ENCODE measurements around the gene MTG1.

The MTG1 gene

DNA sequence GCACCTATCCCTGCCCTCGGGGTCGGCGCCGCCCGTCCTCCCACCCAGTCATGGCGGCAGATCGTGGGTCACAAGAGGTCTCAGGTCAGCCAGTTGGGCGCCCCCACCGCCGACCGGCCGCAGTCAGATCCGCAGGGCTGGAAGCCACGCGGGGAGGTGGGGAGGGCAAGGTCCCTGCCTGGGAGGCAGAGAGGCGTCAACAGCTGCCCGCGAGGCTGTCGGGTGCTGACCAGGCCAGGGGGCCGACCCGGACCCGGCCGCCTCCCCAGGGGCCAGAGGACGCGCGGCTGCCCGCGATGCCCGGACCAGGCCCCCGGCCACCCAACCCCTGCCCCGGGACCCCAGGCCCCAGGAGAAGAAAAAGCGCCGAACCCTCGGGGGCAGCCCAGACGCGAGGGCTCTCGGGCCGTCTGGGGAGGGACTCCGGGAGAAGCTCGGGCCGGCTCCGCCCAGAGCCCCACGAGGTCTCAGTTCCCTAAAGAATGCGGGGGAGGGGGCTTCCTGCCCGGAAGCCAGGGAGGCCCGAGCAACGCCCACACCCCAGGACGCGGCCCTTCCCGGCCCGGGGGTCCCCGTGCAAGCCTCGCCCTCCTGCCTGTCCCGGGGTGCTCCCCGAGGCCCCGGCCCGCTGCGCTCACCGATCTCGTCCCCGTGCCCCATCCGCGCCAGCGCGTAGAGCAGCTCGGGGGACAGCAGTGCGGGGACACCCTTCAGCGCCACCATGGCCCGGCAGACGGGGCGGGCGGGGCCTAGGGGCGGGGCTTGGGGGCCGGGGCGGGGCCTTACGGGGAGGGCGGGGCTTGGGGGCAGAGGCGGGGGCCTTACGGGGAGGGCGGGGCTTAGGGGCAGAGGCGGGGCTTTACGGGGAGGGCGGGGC is 36.4 kb upstream of the MTG1 start, which contains the start of gene FUOM:
Gene FUOM (minus strand): TSS at position 735 of the 877 bp plus-strand sequence. CDS start 12 bp downstream, at position 723.
- H3K36me3 ChIP-seq, result peaks cover 3 to 32% (median 21%) of the 10 kb centered on the region in 11 experiments; a peak in 21 of 22 replicates
- peak within 1 kb of the TSS; percentile 81 to 94 (median 91) for H3K27ac ChIP-seq
- H3K27me3 ChIP-seq, result no peaks in the 10 kb centered on the region
- no peak for TF ChIP-seq Cebpa-rat (IDR thresholded peaks at IDR 0.05)
- H3K9me3 ChIP-seq (replicated peaks in 1 of 11), result no peaks in the 10 kb centered on the region
- peak within 1 kb of the TSS; percentile 84 to 94 (median 92) for H3K9ac ChIP-seq
- H3K4me2 ChIP-seq, result peak within 1 kb of the TSS; percentile 99 to 100 (median 100)
- H4K20me1 ChIP-seq, result peaks cover 10 to 44% (median 32%) of the 10 kb centered on the region in 11 experiments; a peak in 16 of 22 replicates
- H3K4me3 ChIP-seq, result peak within 1 kb of the TSS; percentile 64 to 85 (median 76)
- peaks cover 43 to 49% (median 47%) of the 10 kb centered on the region in 10 experiments for H3K4me1 ChIP-seq

DNA sequence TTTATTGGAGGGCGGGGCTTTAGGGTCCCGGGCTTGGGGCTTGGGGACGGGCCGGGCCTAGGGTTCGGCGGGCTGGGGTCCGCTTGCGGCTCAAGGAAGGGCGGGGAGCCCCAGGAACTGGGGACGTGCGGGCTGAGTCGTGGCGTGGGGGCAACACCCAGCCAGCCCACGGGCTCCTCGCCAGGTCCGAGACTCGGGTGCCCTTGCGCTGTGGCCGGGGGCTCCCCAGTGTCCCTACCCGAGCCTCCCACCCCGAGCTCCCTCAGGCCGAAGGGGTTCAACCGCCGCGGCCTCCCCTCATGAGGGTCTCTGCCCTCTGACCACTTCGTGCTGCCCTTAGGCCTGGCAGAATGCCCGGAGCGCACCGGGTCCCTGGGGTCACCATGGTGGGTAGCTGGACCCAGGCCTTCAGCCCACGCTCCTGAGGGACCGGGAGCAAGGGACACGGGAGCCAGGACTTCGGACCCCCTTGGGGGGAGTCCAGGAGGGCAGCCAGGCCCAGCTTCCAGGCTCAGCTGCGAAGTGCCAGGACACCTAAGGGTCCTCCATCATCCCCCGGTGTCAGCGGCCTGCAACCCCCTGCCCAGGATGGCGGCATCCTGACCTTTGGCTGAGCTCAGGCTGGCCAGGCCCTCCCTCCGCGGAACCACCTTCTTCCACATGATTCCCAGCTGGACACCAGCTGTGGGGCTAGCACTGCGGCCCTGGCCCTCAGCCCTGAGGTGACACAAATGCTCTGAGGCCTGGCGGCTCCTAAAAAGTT is 35.6 kb upstream of the MTG1 start:
- Histone ChIP-seq H3K4me3 (no peak overlapping the region), H3K9me3 (replicated peaks in 1 of 11) (no peaks in the 10 kb centered on the region), H3K4me2 (no peak overlapping the region), H3K27ac (no peak overlapping the region), H3K4me1 (peaks cover 49 to 54% (median 52%) of the 10 kb centered on the region in 10 experiments), H3K9ac (no peak overlapping the region; a peak in 1 of 22 replicates), H3K27me3 (no peaks in the 10 kb centered on the region), H3K36me3 (peaks cover 10 to 41% (median 29%) of the 10 kb centered on the region in 11 experiments; a peak in 21 of 22 replicates), H4K20me1 (peaks cover 6 to 36% (median 32%) of the 10 kb centered on the region in 11 experiments; a peak in 16 of 22 replicates)
- TF ChIP-seq Cebpa-rat (IDR thresholded peaks at IDR 0.05), result no peak

DNA sequence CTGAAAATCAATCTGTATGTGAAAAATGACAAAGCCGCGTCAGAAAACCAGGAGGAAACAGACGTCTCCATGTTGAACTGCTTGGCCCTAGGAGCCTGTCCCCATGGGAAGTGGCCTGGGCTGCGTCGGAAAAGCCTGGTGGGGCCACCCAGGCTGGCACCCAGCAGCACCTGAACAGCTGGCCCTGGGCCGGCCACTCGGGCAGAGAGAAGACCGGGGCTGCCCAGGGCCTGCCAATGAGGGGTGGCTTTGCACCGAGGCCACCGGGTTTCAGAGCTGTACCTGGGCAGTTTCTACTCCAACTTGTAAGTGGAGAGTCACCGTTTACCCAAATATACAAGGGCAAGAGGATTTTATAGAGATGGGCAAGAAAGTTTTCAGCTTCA is 35.0 kb upstream of the MTG1 start:
- Histone ChIP-seq H3K9me3 (replicated peaks in 1 of 11) (no peaks in the 10 kb centered on the region), H3K4me2 (no peak overlapping the region), H3K36me3 (peaks cover 16 to 46% (median 34%) of the 10 kb centered on the region in 11 experiments), H3K27me3 (no peaks in the 10 kb centered on the region), H3K9ac (no peak overlapping the region), H3K27ac (no peak overlapping the region), H4K20me1 (peaks cover 6 to 31% (median 28%) of the 10 kb centered on the region in 11 experiments; a peak in 16 of 22 replicates), H3K4me1 (peaks cover 49 to 54% (median 52%) of the 10 kb centered on the region in 10 experiments), H3K4me3 (no peak overlapping the region)
- no peak for TF ChIP-seq Cebpa-rat (IDR thresholded peaks at IDR 0.05)

DNA sequence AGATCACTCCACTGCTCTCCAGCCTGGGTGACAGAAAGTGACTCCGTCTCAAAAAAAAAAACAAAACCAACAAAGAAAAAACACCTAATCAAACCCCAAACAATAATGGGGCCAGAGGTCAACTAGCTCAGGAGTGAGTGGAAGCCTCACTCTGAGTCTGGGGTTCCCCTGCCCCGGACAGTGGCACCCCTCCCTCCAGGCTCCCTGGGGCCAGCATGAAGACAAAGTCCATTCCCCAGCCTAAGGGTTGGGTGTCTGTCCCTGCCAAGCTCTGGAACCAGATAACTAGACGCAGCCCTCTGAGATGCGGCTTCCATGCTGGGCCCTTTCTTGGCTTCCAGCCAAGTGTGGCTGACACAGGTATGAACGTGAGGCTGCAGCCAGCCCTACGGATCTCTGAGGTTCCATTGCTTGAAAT is 34.4 kb upstream of the MTG1 start:
- Histone ChIP-seq H3K4me3 (no peak overlapping the region), H3K9me3 (replicated peaks in 1 of 11) (no peaks in the 10 kb centered on the region), H3K4me1 (peaks cover 45 to 48% (median 47%) of the 10 kb centered on the region in 10 experiments), H3K27me3 (no peaks in the 10 kb centered on the region), H3K9ac (no peak overlapping the region), H3K27ac (no peak overlapping the region), H3K36me3 (peaks cover 22 to 46% (median 36%) of the 10 kb centered on the region in 11 experiments), H4K20me1 (peaks cover 6 to 24% (median 21%) of the 10 kb centered on the region in 11 experiments; a peak in 16 of 22 replicates), H3K4me2 (no peak overlapping the region)
- TF ChIP-seq Cebpa-rat (IDR thresholded peaks at IDR 0.05), result no peak

DNA sequence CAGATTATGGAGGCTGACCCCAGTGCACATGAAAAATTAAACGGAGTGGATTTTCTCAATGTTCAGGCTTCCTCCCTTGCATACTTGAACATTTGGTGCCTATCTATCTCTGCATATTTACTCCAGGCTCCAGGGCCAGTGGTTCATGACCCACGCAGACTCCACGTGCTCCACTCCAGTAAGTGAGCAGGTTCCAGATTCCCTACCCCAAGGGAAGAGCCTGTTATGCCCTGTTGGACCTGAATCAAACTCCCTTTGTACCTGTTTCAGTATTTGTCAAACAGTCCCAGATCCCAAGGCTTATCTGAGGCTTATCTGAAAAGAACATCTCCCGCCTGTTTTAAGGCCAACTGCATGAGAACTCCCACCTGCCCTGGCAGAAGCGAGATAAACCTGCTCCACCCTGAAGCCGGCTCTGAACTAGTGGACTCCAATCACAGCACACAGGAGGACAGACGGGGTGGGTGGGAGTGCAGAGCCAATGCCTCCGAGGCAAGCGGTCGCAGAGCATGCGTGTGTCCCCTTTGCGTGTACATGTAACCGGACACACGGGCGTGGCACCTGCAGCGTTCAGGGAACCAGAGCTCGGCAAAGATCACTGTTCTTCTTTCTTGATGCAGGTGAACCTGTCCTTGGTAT is 33.9 kb upstream of the MTG1 start:
- H3K4me1 ChIP-seq, result peaks cover 39 to 43% (median 42%) of the 10 kb centered on the region in 10 experiments
- H3K36me3 ChIP-seq, result peaks cover 27 to 46% (median 36%) of the 10 kb centered on the region in 11 experiments
- H3K27ac ChIP-seq, result no peak overlapping the region
- H4K20me1 ChIP-seq, result peaks cover 3 to 19% (median 17%) of the 10 kb centered on the region in 11 experiments; a peak in 16 of 22 replicates
- no peaks in the 10 kb centered on the region for H3K9me3 ChIP-seq (replicated peaks in 1 of 11)
- no peak overlapping the region for H3K4me2 ChIP-seq
- no peak for TF ChIP-seq Cebpa-rat (IDR thresholded peaks at IDR 0.05)
- no peak overlapping the region for H3K9ac ChIP-seq
- H3K4me3 ChIP-seq, result no peak overlapping the region
- H3K27me3 ChIP-seq, result no peaks in the 10 kb centered on the region

DNA sequence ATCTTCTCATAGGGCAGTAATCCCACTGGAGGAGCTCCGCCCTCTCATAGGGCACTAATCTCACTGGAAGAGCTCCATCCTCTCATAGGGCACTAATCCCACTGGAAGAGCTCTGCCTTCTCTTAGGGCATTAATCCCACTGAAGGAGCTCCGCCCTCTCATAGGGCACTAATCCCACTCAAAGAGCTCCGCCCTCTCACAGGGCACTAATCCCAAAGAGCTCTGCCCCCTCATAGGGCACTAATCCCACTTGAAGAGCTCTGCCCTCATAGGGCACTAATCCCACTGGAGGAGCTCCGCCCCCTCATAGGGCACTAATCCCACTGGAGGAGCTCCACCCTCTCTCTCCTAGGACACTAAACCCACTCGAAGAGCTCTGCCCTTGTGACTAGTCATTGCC is 32.7 kb upstream of the MTG1 start:
- H3K4me1 ChIP-seq, result peaks cover 28 to 32% (median 30%) of the 10 kb centered on the region in 10 experiments
- H3K4me2 ChIP-seq, result peak overlapping the region; percentile 54 to 77 (median 60)

DNA sequence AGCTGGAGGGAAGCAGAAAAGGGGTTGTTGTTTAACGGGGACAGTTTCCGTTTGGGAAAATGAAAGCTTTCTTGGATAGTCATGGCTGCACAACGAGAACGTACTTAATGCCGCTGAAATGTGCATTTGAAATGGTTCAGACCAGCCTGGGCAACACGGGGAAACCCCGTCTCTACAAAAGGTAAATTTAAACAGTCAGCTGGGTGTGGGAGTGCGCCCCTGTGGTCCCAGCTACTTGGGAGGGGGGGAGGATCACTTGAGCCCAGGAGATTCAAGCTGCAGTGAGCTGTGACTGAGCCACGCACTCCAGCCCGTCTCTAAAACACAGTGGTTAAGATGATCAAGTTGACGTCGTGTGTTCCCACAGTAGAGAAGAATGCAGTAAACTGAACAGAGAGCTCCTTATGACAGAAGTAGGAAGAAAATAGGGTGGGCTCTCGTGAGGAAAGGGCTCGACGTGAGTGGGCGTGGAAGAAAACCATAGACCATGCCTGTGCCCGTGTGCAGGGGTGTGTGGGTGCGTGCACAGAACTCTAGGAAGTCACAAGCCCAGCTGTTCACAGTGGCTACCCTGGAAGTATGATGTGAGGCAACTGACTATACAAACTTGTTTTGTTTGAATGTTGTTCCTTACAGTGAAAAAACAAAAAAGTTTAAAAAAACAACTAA is 32.0 kb upstream of the MTG1 start:
- H3K27ac ChIP-seq, result peak overlapping the region in 9 of 11 experiments; percentile 2 to 50 (median 25); a peak in 12 of 22 replicates
- H3K4me3 ChIP-seq, result no peak overlapping the region
- H4K20me1 ChIP-seq, result peaks cover 0 to 8% (median 0%) of the 10 kb centered on the region in 11 experiments; a peak in 4 of 22 replicates
- peaks cover 22 to 25% (median 24%) of the 10 kb centered on the region in 10 experiments for H3K4me1 ChIP-seq
- TF ChIP-seq Cebpa-rat (IDR thresholded peaks at IDR 0.05), result no peak
- peak overlapping the region; percentile 54 to 77 (median 60) for H3K4me2 ChIP-seq
- H3K9ac ChIP-seq, result peak overlapping the region in 6 of 11 experiments; percentile 1 to 47 (median 20); a peak in 7 of 22 replicates
- H3K27me3 ChIP-seq, result no peaks in the 10 kb centered on the region
- H3K9me3 ChIP-seq (replicated peaks in 1 of 11), result no peaks in the 10 kb centered on the region
- peaks cover 41 to 52% (median 49%) of the 10 kb centered on the region in 11 experiments for H3K36me3 ChIP-seq

More for the DNA sequence above, 32.7 kb upstream of the MTG1 start:
- H3K27me3 ChIP-seq, result no peaks in the 10 kb centered on the region
- peak overlapping the region in 3 of 11 experiments; percentile 17 to 47 (median 39); a peak in 1 of 22 replicates for H3K9ac ChIP-seq
- no peaks in the 10 kb centered on the region for H3K9me3 ChIP-seq (replicated peaks in 1 of 11)
- H3K36me3 ChIP-seq, result peaks cover 34 to 46% (median 43%) of the 10 kb centered on the region in 11 experiments
- no peak overlapping the region for H3K4me3 ChIP-seq
- H4K20me1 ChIP-seq, result peaks cover 0 to 14% (median 5%) of the 10 kb centered on the region in 11 experiments; a peak in 12 of 22 replicates
- H3K27ac ChIP-seq, result peak overlapping the region in 9 of 11 experiments; percentile 2 to 50 (median 25); a peak in 9 of 22 replicates
- no peak for TF ChIP-seq Cebpa-rat (IDR thresholded peaks at IDR 0.05)

Measured in BLaER1 treated with 17β-estradiol and CSF1 and Interleukin-3, amounts not matched to agents 10 nM and 100 nM (cell line).